ENCODE results near the gene FBXL12.

- TF ChIP-seq POLR2AphosphoS5 (IDR thresholded peaks at IDR 0.05) (peak; percentile 16 to 51), CTCF (IDR thresholded peaks at IDR 0.05) (peak; percentile 75 to 91 (median 81))
Measured at GRCh38 chr19:9796113-9796773, 22.6 kb downstream of the FBXL12 start.

All from esophagus muscularis mucosa (tissue), 3 donors.